HG03342 (cell line): ENCODE data around the gene ELAVL3.

ENCODE experiments used
- ATAC-seq: cut with Tn5 transposase; IDR thresholded peaks from one replicate; pipeline ENCODE4 v1.9.1; 2021; ENCODE audit warnings: mild to moderate bottlenecking, moderate library complexity; ENCODE audit not compliant: unreplicated experiment

The ELAVL3 gene

DNA sequence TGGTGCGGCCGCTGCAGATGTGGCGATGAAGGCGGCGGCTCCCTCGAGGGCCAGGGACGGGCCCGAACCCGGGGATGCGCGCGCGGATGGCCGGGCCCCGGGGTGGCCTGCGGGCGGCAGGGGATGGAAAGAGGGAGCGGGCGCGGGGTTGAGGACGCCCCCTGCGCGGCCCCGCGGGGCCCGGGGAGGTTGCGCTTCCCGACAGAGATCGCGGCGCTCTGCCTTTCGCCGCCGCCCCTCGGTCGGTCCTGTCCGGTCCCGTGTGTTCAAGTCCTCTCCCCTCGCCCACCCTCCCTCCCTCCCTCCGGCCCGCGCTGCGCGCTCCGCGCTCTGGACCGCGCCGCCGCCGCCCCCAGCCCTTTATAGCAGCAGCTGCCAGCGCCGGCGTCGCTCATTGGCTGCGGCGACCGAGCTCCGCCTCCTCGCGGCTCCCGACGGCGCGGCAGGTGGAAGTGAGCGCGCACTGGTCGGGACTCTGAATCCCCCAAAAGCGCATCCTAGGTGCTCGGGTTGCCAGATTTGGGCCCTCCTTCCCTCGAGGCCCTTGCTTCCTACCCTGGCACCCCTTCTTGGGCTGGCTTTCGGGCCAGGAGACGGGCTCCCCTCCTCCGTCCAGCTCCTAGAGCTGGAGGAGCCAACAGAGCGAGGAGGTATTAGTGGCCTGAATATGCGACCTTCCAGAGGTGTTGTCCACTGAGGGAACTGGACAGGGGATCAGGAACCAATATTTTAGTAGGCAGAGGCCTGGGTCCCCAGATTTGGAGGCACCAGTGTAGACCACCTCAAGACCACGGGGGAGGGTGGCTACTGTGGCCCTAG, at the start of gene ELAVL3:
Gene ELAVL3 (minus strand): TSS at position 332 of the 819 bp plus-strand sequence. CDS start 438 bp downstream, outside the sequence.
- ATAC-seq = no peak

DNA sequence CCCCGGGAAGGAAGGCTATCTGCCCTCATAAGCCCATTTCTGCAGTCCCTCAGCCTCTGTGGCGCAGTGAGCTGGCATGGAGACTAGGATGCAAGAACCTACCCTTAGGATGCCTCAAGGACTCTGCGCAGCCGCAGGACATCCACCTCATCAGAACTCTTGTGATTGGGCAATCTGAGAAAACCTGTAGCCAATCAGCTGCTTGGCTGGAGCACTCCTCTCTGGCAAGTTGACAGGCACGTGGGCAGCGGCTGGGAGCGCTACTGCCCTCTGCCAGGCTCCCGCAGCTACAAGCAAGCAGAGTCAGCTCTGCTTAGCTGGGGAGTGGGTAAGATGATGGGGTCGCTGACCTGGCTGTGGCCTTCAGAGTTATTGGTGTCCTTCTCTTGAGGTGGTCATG, 49.6 kb upstream of the ELAVL3 start:
- no peak for ATAC-seq

DNA sequence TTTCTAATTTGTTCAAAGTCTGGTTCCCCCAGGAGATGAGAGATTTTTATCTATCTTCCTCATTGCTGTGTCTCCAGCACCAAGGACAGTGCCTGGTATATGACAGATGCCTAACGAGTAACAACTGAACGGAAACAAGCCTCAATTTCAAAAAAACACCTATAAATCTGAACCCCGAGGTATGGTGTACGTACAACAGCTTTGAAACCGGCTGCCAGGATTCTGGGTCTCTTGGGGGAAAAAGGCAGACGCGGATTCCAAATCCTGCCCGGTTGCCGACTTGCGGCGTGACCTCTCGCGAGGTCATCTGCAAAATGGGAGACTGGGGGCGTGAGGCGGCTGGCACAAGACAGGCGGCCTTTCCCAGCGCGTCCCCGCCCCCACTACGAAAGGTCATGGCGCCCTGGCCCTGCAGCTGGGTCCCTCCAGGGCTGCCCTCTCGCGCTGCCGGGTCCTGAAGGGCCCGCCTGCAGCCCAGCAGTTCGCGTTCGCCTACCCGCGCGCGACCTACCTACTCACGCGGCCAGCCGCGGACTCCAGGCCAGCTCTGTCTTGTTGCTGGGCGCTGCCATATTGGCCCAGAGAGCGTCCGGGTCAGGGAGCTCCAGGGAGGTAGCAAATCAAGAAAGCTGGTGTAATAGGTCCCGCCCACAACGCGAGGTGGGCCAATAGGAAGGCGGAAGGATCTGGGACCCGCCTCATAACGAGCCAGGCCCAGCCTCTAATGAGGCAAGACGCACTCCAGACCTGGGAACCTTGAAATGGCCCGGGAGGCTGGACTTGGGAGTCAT, 47.9 kb upstream of the ELAVL3 start, which contains the start of gene ECSIT:
Gene ECSIT (minus strand): TSS at position 584 of the 791 bp plus-strand sequence. CDS start 9,964 bp downstream, outside the sequence.
- ATAC-seq = peak; percentile 94

DNA sequence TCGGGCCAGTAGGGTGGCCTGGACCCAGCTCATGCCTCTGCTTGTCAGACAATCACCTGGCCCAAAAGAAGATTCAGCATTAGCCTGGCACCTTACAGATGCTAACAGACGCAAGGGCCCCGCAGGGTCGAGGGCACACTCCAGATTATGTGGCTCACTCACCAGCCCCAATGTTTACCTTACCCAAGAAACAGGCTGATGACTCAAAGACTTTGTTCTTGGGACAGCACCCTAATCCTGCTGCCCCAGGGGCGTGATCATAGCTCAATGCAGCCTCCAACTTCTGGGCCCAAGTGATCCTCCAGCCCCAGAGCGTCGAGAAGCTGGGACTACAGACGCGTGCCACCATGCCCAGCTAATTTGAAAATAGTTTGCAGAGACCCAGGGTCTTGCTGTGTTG, 38.3 kb upstream of the ELAVL3 start:
- no peak for ATAC-seq

DNA sequence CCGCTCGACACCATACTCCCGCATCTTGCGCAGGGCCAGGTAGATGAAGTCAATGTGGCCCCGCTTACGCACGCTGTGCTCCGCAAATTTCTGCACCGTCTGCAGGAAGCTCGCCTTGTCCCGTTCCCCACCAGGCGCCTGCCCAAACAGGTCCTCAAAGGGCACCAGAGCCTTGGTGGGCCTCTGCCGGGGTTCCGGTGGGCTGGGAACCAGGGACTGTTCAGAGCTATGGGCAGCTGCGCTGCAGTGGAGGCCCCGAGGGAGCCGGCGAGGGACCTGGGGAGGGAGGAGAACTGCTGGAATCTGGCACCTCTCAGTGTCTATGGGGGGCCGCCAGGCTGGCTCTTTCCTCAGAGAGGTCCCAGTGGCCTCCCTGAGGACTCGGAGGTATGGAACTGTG, 33.1 kb upstream of the ELAVL3 start:
- no peak for ATAC-seq

DNA sequence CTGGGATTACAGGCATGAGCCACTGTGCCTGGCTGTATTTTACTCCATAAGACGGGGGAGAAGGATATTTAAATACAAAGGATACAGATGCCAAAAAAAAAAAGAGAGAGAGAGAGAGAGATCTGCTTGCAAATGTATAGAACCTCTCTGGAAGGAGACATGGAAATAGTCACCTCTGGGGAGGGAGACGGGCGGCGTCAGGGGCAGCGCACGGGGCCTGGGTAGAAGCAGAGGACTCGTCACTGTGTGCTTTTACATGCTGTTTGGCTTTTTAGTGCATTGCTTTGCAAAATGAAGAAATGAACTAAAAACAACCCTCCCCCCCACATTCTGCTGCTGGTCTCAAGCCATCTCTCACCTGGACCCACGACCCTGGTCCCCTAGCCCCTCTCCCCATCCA, 29.6 kb upstream of the ELAVL3 start:
- no peak for ATAC-seq

DNA sequence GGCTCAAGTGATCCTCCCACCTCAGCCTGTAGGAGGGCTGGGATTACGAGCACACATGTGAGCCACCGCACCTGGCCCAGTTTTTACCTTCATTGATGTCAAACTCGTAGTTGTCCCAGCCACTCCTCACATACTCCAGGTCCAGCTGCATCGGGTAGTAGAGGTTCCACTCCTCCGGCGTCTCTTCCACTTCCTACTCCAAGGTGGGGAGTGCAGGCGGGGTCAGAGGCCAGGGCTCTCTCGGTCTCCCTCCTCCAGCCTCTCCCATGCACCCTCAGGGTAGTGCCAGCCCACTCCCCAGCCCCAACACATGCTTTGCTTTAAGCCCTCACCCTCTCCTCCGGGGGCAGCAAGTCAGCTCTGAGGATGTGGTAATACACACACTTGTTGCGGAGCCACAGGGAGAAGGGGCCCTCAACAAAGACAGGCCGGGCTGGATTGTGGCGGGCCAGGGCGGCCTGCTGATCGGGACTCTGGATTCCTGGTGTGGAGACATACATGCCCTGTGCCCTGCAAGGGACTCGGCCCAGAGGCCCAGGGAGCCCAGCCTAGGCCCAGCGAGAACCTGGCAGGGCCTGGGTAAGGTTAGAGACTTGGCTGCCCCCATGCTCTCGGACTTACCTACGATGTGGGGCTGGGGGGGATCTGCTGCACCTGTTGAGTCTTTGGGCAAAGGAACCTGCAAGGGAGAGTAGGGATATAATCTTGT, 26.7 kb upstream of the ELAVL3 start:
- ATAC-seq = no peak

DNA sequence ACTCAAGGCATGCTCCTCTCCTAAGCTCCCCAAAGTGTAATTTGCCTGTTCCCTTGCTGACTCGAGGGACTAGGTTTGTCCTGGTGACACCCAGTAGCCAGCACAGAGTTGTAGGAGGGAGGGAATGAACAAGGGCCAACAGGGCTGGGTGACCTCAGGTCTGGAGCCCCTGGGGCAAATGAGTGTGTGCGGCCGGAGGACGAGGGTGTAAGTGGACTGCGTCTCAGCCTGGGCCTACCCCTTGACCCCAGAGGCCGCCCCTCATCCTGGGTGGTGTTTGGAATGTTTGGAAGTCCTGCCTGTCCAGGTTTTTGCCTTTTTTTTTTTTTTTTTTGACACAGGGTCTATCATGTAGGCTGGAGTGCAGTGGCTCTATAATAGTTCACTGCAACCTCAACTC, 26.1 kb upstream of the ELAVL3 start:
- ATAC-seq = no peak

DNA sequence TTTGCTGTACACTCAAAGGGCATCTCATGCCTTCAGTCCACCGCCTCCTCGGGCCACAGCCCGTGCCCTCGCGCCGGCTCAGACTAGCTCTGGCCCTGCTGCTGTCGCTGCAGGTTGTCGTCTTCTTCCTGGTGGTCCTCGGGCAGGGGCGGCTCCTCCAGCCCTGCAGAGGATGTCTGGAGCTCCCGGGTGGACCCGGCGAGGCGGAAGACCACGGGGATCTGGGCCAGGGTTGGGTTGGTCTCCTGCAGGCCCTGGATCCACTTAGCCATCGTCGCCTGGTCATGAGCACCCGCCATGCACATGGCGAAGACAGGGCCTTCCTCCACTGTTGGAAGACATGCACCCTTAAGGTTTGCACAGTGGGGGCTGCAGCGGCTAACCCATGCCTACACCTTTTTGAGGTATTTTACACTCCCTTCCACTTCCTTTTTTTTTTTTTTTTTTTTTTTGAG, 25.3 kb upstream of the ELAVL3 start:
- peak; percentile 18 for ATAC-seq

DNA sequence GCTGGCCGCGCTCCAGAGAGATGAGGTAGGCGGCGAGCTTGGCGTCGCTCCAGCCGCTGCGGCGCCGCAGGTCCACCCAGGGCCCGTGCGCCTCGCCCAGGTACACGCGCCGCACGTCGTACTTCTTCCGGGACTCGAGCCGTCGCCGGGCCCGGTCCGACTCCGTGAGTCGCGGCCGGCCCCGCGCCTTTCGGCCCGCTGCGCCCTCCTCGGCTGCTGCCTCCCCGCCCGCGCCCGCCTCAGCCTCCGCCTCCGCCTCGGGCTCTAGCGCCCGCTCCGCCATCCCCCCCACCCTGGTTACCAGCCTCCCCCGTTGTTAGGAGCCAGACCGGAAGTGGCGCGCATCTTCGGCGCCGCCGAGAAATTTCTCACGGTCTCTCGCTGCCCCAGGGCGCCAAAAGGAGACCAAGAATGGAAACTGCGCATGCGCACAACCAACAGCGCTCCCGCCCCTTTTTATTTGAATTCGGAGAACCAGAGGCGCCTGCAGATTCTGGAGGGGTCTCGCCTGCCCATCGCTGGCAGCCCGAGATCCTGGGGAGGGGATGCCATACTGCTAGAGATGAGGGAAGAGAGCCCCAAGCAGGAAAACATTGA, 24.8 kb upstream of the ELAVL3 start, which contains the start of gene ZNF653:
Gene ZNF653 (minus strand): TSS at position 336 of the 597 bp plus-strand sequence. CDS start 53 bp downstream, at position 283.
- peak; percentile 55 for ATAC-seq

DNA sequence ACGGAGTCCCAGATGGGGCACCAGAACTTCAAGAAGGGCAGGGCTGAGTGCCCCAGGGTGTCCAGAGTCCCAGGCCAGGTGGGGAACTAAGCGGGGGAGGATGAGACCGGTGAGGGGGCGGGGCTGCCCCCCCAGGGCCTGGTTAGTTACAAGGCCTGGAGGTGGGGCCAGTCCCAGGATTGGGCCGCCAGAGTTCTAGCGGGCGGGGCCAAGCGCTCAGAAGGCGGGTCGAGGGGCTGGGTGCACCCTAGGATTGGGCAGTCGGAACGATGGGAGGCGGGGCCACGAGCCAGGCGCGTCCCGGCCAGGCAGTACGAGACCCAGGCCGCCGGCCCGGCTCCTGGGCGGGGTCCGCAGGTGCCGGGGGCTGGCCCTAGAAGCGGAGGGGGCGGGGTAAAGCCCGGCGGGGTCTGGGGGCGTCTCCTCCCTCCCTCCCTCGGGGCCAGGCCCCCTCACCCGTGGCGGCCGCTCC, 24.2 kb upstream of the ELAVL3 start:
- peak; percentile 87 for ATAC-seq

DNA sequence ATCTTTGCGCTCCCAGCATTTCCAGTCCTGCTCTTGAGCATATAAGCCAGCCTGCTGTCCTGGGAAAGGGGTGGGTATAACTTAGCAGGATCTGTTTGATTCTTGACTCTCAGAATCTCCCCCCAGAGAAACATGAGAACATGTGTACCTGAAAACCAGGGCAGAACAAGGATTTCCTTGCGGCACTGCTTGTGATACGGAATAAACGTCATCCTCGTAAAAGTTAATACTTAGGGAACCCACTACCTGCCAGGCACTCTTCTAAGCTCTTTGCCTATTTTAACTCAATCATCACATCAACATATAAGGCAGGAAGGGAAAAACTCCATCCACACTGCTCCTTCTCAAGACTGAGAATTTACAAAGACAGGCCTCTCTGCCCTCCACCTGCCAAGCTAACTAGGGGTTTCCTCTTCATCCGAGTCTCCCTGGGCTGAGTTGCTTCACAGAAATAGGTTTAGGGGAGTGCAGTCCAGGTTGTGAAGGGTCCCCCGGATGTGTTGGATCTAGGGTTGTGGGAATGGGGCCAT, 23.7 kb upstream of the ELAVL3 start:
- no peak for ATAC-seq

DNA sequence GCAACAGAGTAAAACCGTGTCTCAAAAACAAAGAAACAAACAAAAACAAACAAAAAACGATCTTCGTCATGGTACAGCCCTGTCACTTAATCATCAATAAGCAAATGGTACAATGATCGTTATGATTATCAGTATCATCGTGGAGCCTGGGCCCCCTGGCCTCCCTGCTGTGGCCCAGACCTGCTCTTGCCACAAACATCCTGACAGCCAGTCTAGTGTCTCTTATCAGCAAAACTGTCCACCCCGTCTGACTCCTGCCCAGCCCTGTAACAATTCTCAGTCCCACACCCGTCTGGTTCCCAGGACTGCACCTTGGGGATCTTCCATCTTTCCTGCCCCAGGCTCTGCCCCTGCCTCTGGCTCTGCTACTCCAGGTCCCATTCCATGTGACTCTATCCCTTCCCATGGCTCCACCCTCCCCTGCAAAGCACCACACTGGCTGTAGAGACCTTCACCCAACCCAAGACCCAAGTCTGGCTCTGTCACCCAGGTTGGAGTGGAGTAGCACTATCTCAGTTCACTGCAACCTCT, 19.1 kb upstream of the ELAVL3 start:
- ATAC-seq = no peak

DNA sequence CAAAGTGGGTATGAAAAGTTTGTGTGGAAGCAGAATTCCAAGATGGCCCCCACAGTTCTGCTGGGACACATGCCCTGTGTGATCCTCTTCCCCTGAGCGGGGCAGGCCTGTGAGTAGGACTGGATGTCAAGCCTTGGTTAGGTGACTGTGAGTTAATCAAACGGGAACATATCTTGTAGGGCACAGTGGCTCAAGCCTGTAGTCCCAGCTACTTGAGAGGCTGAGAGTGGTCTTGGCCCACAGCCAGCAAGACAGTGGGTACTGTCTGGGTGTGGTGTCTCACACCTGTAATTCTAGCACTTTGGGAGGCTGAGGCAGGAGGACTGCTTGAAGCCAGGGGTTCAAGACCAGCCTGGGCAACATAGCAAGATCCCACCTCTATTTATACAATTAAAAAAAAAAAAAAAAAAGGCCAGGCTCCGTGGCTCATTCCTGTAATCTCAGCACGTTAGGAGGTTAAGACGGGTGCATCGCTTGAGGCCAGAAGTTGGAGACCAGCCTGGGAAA, 18.4 kb upstream of the ELAVL3 start:
- no peak for ATAC-seq

DNA sequence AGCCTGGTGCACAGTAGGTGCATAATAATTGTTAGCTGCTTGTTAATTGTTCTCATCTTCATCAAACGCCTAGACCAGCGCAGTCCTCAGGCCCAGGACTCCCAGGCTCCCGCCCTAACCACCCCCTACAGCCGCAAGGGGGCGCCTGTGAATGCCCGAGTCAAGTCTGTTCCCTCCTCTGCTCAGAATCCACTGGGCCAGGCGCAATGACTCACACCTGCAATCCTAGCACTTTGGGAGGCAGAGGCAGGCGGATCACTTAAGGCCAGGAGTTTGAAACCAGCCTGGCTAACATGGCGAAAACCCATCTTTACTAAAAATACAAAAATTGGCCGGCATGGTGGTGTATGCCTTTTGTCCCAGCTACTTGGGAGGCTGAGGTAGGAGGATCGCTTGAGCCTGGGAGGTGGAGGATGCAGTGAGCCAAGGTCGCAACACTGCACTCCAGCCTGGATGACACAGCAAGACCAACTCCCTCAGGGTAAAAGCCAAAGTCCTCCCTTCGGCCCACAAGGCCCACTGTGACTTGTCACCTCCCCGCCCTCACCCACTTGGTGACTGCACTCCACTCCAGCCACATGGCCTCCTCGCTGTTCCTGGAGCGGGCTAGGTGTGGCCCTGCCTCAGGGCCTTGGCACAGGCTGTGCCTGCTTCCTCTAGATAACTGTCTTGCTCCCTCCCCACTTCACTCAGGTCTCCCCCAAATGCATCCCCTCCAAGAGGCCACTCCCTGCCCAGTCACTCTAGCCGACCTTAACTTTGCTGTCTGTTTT, 15.7 kb upstream of the ELAVL3 start:
- no peak for ATAC-seq

DNA sequence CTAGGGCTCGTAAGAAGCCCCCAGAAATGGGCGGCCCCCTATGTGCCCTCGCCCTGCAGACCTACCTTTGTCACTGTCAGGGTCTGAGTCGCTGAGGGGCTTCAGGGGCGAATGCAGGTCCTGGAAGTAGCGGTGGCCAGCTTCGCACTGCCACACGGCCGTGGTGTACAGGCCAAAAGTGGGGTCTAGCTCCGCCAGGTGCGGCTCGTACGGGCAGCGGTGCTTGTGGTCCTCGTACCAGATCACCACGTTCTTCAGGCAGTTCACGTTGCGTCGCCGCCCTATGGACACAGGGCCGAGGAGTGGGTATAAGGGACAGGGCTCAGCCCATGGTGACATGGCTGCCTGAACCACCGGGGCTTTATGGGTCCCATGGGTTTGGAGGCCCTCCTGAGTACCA, 15.0 kb upstream of the ELAVL3 start:
- no peak for ATAC-seq

DNA sequence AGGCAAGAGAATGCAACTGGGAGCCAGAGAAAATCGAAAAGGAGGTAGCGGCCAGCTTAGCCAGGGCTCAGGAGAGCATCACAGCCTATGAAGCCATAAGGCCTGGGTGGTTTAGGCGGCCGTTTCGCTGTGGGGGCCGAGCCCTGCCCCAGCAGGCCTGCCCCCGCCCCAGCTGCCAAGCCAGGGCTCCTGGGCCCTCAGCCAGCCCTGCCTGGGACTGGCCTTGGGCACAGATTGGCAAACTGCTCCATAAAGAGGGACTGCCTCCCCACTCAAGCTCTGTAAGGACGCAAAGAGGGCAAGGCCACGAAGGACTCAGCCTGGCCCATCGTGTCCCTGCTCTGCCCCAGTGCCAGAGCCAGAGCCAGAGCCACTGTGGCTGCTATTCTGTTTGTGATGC, 14.6 kb upstream of the ELAVL3 start:
- no peak for ATAC-seq

DNA sequence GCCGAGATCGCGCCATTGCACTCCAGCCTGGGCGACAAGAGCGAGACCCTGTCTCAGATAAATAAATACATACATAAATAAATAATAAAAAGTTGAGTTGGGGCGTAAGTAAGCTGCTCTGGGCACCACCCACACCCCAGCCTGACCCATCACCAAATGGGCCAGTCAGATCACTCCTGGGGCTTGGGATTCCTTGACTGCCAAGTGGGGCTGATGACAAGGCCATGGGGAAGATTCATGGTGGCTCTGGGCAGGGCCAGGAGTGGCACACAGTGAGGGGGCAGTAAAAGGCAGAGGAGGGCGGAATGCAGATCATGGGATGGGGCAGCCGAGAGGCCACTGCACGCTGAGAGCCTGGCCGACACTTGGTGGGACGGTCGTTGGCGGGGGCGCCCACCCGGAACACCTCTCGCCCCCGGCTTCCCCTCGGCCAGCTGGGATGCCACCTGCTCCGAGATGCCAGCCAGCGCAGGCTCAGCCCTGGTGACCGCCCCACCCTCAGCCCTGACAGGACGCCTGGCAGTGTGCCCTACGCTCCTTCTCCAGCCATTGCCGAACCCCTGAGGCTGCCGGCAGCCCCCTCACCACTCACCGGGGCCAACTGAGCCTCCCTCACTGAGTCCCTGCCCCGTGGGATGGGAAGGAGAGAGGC, 13.9 kb upstream of the ELAVL3 start:
- ATAC-seq = no peak

DNA sequence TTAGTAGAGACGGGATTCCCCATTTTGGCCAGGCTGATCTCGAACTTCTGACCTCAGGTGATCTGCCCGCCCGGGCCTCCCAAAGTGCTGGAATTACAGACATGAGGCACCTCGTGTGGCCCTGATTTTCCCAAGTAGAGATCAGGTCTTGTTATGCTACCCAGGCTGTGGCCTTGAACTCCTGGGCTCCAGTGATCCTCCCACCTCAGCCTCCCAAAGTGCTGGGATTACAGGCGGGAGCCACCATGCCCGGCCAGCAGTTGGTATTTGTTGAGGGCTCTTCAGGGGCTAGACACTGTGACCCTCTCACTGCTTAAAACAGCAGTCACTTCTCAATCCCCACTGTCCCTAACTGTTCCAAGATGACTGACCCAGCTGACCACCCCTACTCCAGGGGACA, 8.5 kb upstream of the ELAVL3 start:
- no peak for ATAC-seq
